DMS114 treated with DMSO at 0.1 percent for 48 hours (cell line): ENCODE data around the gene CKLF.

ENCODE experiments used
- DNase-seq: peaks from one replicate; lab custom pipeline; 2025; ENCODE audit not compliant: unreplicated experiment; lab: John Stamatoyannopoulos, UW

The CKLF gene

GRCh38 chr16:66541388-66542355, 10.7 kb upstream of the CKLF start:
- DNase-seq, result no peak

GRCh38 chr16:66542396-66542795, 10.0 kb upstream of the CKLF start:
- DNase-seq, result no peak

- DNase-seq, result no peak
Observed at GRCh38 chr16:66543541-66543940, 8.8 kb upstream of the CKLF start.

GRCh38 chr16:66544016-66544757, 8.2 kb upstream of the CKLF start:
- DNase-seq, result no peak

- DNase-seq, result no peak
Observed at GRCh38 chr16:66547101-66547989, 5.0 kb upstream of the CKLF start.

- no peak for DNase-seq
Observed at GRCh38 chr16:66548068-66548467, 4.3 kb upstream of the CKLF start.

- DNase-seq, result no peak
Observed at GRCh38 chr16:66548868-66549267, 3.5 kb upstream of the CKLF start.

GRCh38 chr16:66549284-66550131, 2.9 kb upstream of the CKLF start, which contains the start of gene TK2:
Gene TK2, minus strand, starts transcription at chr16:66550122. Its CDS starts 61 bp downstream, at chr16:66550061.
- peak; percentile 54 for DNase-seq

- DNase-seq, result peak; percentile 53
Observed at GRCh38 chr16:66551348-66551759, 1.0 kb upstream of the CKLF start.

GRCh38 chr16:66551788-66552285, 539 bp upstream of the CKLF start:
- no peak for DNase-seq

- no peak for DNase-seq
Observed at GRCh38 chr16:66553223-66553622, 847 bp downstream of the CKLF start.

GRCh38 chr16:66554021-66554420, 1.6 kb downstream of the CKLF start:
- DNase-seq, result no peak

- DNase-seq, result no peak
Observed at GRCh38 chr16:66554495-66554894, 2.1 kb downstream of the CKLF start.

GRCh38 chr16:66560107-66560506, 7.7 kb downstream of the CKLF start:
- no peak for DNase-seq

- DNase-seq, result no peak
Observed at GRCh38 chr16:66561381-66562080, 9.2 kb downstream of the CKLF start.

GRCh38 chr16:66562409-66562808, 10.0 kb downstream of the CKLF start:
- DNase-seq, result no peak

- DNase-seq, result no peak
Observed at GRCh38 chr16:66562986-66563385, 10.6 kb downstream of the CKLF start.

GRCh38 chr16:66563574-66564334, 11.4 kb downstream of the CKLF start:
- no peak for DNase-seq
